ENCODE results near the gene EXOC4.

The EXOC4 gene

GRCh38 chr7:133916621-133917020 is 663.7 kb downstream of the EXOC4 start:
- Histone ChIP-seq H3K4me3 (ENCODE audit: low read depth, low read length, poor library complexity, severe bottlenecking) (no peak overlapping the region), H4K20me1 (ENCODE audit: insufficient read depth, low read length) (no peaks in the 10 kb centered on the region), H2AFZ (ENCODE audit: low read length) (no peak overlapping the region), H3F3A (ENCODE audit: insufficient read depth, low read length) (no peaks in the 10 kb centered on the region), H3K79me2 (ENCODE audit: insufficient read depth, low read length) (no peaks in the 10 kb centered on the region), H3K4me1 (ENCODE audit: insufficient read depth, low read length, severe bottlenecking) (no peaks in the 10 kb centered on the region), H3K9me3 (ENCODE audit: low read length) (peaks cover 3% of the 10 kb centered on the region; the same call in 1 of the 2 replicates), H3K36me3 (ENCODE audit: insufficient read depth, low read length) (peaks cover 24% of the 10 kb centered on the region; the same call in 1 of the 2 replicates), H3K27ac (ENCODE audit: low read depth, low read length, poor library complexity, severe bottlenecking) (no peak overlapping the region), H3K9ac (ENCODE audit: low read length) (no peak overlapping the region), H3K9me2 (ENCODE audit: low read depth, low read length) (no peaks in the 10 kb centered on the region), H3K27me3 (ENCODE audit: insufficient read depth, low read length) (no peaks in the 10 kb centered on the region), H3K4me2 (ENCODE audit: low read length) (no peak overlapping the region)
- TF ChIP-seq, protein P1, sequence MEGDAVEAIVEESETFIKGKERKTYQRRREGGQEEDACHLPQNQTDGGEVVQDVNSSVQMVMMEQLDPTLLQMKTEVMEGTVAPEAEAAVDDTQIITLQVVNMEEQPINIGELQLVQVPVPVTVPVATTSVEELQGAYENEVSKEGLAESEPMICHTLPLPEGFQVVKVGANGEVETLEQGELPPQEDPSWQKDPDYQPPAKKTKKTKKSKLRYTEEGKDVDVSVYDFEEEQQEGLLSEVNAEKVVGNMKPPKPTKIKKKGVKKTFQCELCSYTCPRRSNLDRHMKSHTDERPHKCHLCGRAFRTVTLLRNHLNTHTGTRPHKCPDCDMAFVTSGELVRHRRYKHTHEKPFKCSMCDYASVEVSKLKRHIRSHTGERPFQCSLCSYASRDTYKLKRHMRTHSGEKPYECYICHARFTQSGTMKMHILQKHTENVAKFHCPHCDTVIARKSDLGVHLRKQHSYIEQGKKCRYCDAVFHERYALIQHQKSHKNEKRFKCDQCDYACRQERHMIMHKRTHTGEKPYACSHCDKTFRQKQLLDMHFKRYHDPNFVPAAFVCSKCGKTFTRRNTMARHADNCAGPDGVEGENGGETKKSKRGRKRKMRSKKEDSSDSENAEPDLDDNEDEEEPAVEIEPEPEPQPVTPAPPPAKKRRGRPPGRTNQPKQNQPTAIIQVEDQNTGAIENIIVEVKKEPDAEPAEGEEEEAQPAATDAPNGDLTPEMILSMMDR (IDR thresholded peaks at IDR 0.05; ENCODE audit: low read length), result no peak
- no peak for TF ChIP-seq EZH2 (IDR thresholded peaks at IDR 0.05; ENCODE audit: borderline replicate concordance, low read length)

- no peak overlapping the region for H3K4me3 ChIP-seq (ENCODE audit: low read depth, low read length, poor library complexity, severe bottlenecking)
- H3K9ac ChIP-seq (ENCODE audit: low read length), result no peak overlapping the region
- H3K27ac ChIP-seq (ENCODE audit: low read depth, low read length, poor library complexity, severe bottlenecking), result no peak overlapping the region
- H3K79me2 ChIP-seq (ENCODE audit: insufficient read depth, low read length), result no peaks in the 10 kb centered on the region
- H3K9me3 ChIP-seq (ENCODE audit: low read length), result peaks cover 5% of the 10 kb centered on the region; the same call in 1 of the 2 replicates
- H3K4me1 ChIP-seq (ENCODE audit: insufficient read depth, low read length, severe bottlenecking), result no peaks in the 10 kb centered on the region
- H3F3A ChIP-seq (ENCODE audit: insufficient read depth, low read length), result no peaks in the 10 kb centered on the region
- TF ChIP-seq, protein P1 (IDR thresholded peaks at IDR 0.05; ENCODE audit: low read length), result no peak
- TF ChIP-seq EZH2 (IDR thresholded peaks at IDR 0.05; ENCODE audit: borderline replicate concordance, low read length), result no peak
- H4K20me1 ChIP-seq (ENCODE audit: insufficient read depth, low read length), result no peaks in the 10 kb centered on the region
- H3K4me2 ChIP-seq (ENCODE audit: low read length), result no peak overlapping the region
- H3K27me3 ChIP-seq (ENCODE audit: insufficient read depth, low read length), result no peaks in the 10 kb centered on the region
- no peaks in the 10 kb centered on the region for H3K9me2 ChIP-seq (ENCODE audit: low read depth, low read length)
- H2AFZ ChIP-seq (ENCODE audit: low read length), result no peak overlapping the region
- peaks cover 24% of the 10 kb centered on the region; the same call in 1 of the 2 replicates for H3K36me3 ChIP-seq (ENCODE audit: insufficient read depth, low read length)
Observed at GRCh38 chr7:133919810-133920209, 666.9 kb downstream of the EXOC4 start.

DNA sequence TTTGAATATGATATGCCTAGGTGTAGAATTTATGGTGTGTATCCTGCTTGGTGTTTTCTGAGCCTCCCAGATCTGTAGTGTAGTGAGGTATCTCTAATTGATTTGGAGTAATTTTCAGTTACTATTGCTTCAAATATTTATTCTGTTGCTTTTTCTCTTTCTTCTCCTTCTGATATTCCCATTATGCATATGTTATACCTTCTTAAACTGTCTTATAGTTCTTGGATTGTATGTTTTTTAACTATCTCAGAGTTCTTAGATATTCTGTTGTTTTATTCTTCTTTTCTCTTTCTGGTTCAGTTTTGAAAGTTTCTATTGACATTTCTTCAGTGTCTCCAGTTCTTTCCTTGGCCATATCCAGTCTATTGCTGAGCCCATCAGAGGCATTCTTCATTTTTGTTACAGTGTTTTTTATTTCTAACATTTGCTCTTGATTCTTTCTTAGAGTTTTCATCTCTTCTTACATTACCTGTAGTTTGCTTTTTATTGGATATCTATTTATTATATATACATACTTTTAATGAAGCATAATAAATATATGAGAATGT is 668.8 kb downstream of the EXOC4 start:
- H3F3A ChIP-seq (ENCODE audit: insufficient read depth, low read length), result no peaks in the 10 kb centered on the region
- H3K9me2 ChIP-seq (ENCODE audit: low read depth, low read length), result no peaks in the 10 kb centered on the region
- H3K4me2 ChIP-seq (ENCODE audit: low read length), result no peak overlapping the region
- H3K4me3 ChIP-seq (ENCODE audit: low read depth, low read length, poor library complexity, severe bottlenecking), result no peak overlapping the region
- peaks cover 5% of the 10 kb centered on the region; the same call in 1 of the 2 replicates for H3K9me3 ChIP-seq (ENCODE audit: low read length)
- H3K27me3 ChIP-seq (ENCODE audit: insufficient read depth, low read length), result no peaks in the 10 kb centered on the region
- H3K36me3 ChIP-seq (ENCODE audit: insufficient read depth, low read length), result peaks cover 24% of the 10 kb centered on the region; the same call in 1 of the 2 replicates
- H3K27ac ChIP-seq (ENCODE audit: low read depth, low read length, poor library complexity, severe bottlenecking), result no peak overlapping the region
- H3K4me1 ChIP-seq (ENCODE audit: insufficient read depth, low read length, severe bottlenecking), result no peaks in the 10 kb centered on the region
- H2AFZ ChIP-seq (ENCODE audit: low read length), result no peak overlapping the region
- no peak overlapping the region for H3K9ac ChIP-seq (ENCODE audit: low read length)
- no peaks in the 10 kb centered on the region for H3K79me2 ChIP-seq (ENCODE audit: insufficient read depth, low read length)
- no peaks in the 10 kb centered on the region for H4K20me1 ChIP-seq (ENCODE audit: insufficient read depth, low read length)
- TF ChIP-seq, protein P1 (IDR thresholded peaks at IDR 0.05; ENCODE audit: low read length), result no peak
- no peak for TF ChIP-seq EZH2 (IDR thresholded peaks at IDR 0.05; ENCODE audit: borderline replicate concordance, low read length)

All from OCI-LY1 (cell line).